Breast epithelium (tissue), 4 donors: ENCODE data around the gene XYLT1. TPM values are rescaled to one million over a fixed set of nuclear protein-coding genes. Genes with fewer than 3 reads are reported as not detected.

Experiments used
- DNase-seq, 2 donors: peaks; one replicate each; pipeline ENCODE4 v3.0.0-alpha.2; 2019; ENCODE audit warnings: low spot score in 2 of 2
- H3K27ac ChIP-seq, 2 donors: fragments of 200-600 bp; sonication (generic) in 1 of 2; one replicate each; pipeline ENCODE4 v1.5.1; 2016 to 2019; ENCODE audit warnings: mild to moderate bottlenecking in 1 of 2
- H3K27me3 ChIP-seq, 2 donors: fragments of 200-600 bp; sonication (generic) in 1 of 2; one replicate each; pipeline versions ENCODE4 v1.5.1 to v1.6.0; 2017 to 2019; ENCODE audit warnings: control low read depth in 1 of 2, mild to moderate bottlenecking in 1 of 2
- H3K36me3 ChIP-seq: fragments of 200-600 bp; one replicate; pipeline ENCODE4 v1.5.1; 2019
- H3K4me1 ChIP-seq, 2 donors: fragments of 200-600 bp; sonication (generic); one replicate each; pipeline ENCODE4 v1.5.1; 2016 to 2019; ENCODE audit warnings: control low read depth in 1 of 2
- H3K4me3 ChIP-seq, 3 donors: fragments of 200-600 bp; sonication (generic); 1 replicate in 2 of 3; 2 replicates in 1 of 3; pipeline ENCODE4 v1.5.1; 2016 to 2019; ENCODE audit warnings: mild to moderate bottlenecking in 3 of 3, moderate library complexity in 2 of 3
- H3K9me3 ChIP-seq, 2 donors: fragments of 200-600 bp; sonication (generic) in 1 of 2; one replicate each; pipeline ENCODE4 v1.5.1; 2016 to 2019; ENCODE audit warnings: control low read depth in 1 of 2
- POLR2A ChIP-seq: fragments of 450-650 bp; IDR thresholded peaks from one replicate; pipeline ENCODE4 v1.6.1; 2016; ENCODE audit warnings: antibody characterized with exemption, mild to moderate bottlenecking, moderate library complexity
- POLR2AphosphoS5 ChIP-seq, 3 donors: sonication (generic); formaldehyde crosslinking; IDR thresholded peaks; one replicate each; pipeline ENCODE4 v1.6.1; 2017; ENCODE audit warnings: antibody characterized with exemption in 3 of 3
- intact Hi-C: fragments of 100-400 bp; cut with DNase I; formaldehyde crosslinking; loops from one replicate; pipeline ENCODE4 v1.15.1; 2023; ENCODE audit warnings: low total_unique reads
- total RNA-seq, 3 donors: library from RNA; depleted of rRNA; stranded (reverse); fragments of >200 nt; gene quantifications; one replicate each; pipeline ENCODE4 v1.1.0, GENCODE V29; 2016
- TF ChIP-seq, protein P1 (sequence below), 3 donors: fragments of 450-650 bp; IDR thresholded peaks; one replicate each; pipeline ENCODE4 v1.5.1; 2016 to 2017; ENCODE audit warnings: antibody characterized with exemption in 3 of 3, mild to moderate bottlenecking in 3 of 3, moderate library complexity in 3 of 3

The XYLT1 gene
- total RNA-seq, 3 donors from 2014 or later, result 11.9 to 32.8 (median 13.8) TPM

DNA sequence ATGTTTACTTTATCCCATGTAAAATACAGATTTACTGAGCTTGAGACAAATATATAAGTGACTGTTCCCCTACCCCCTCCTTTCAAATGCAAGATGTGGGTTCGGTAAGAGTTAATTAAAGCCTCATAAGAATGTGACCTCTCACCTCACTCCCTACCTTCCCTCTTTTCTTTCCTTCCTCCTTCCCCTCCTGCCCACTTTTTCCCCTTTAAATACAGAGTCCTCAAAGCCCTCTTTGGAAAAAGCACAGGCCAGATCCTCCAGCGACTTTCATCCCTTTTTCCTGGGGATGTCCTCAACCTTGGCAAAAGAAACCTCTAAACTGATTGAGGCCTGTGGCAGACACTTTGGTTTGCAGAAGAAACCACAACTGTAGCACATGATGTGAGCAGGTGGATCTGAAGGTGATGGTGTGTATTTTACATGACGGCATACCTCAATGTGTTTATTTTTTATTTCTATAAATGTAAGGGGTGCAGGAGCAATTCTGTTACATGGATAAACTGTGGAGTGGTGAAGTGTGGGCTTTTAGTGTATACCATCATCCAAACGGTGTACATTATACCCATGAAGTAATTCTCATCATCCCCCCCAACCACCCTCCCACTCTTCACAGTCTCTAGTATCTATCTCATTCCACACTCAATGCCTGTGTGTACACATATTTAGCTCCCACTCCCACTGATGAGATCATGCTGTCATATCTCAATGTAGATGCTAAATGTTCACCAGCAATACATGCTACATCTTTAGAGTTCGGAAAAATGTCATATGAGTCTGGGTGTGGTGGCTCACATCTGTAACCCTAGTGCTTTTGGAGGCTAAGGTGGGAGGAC lies 77.7 kb downstream of the XYLT1 start:
- intact Hi-C loops, result no loop called here
- no peak for DNase-seq
- Histone ChIP-seq H3K36me3 (no peaks in the 10 kb centered on the region), H3K27ac (no peak overlapping the region), H3K4me1 (peaks cover 0 to 10% of the 10 kb centered on the region in 2 donors), H3K4me3 (no peak overlapping the region), H3K27me3 (no peaks in the 10 kb centered on the region), H3K9me3 (no peaks in the 10 kb centered on the region)
- TF ChIP-seq, protein P1, sequence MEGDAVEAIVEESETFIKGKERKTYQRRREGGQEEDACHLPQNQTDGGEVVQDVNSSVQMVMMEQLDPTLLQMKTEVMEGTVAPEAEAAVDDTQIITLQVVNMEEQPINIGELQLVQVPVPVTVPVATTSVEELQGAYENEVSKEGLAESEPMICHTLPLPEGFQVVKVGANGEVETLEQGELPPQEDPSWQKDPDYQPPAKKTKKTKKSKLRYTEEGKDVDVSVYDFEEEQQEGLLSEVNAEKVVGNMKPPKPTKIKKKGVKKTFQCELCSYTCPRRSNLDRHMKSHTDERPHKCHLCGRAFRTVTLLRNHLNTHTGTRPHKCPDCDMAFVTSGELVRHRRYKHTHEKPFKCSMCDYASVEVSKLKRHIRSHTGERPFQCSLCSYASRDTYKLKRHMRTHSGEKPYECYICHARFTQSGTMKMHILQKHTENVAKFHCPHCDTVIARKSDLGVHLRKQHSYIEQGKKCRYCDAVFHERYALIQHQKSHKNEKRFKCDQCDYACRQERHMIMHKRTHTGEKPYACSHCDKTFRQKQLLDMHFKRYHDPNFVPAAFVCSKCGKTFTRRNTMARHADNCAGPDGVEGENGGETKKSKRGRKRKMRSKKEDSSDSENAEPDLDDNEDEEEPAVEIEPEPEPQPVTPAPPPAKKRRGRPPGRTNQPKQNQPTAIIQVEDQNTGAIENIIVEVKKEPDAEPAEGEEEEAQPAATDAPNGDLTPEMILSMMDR (IDR thresholded peaks at IDR 0.05), result no peak
- TF ChIP-seq POLR2AphosphoS5 (IDR thresholded peaks at IDR 0.05) (no peak), POLR2A (no peak)

DNA sequence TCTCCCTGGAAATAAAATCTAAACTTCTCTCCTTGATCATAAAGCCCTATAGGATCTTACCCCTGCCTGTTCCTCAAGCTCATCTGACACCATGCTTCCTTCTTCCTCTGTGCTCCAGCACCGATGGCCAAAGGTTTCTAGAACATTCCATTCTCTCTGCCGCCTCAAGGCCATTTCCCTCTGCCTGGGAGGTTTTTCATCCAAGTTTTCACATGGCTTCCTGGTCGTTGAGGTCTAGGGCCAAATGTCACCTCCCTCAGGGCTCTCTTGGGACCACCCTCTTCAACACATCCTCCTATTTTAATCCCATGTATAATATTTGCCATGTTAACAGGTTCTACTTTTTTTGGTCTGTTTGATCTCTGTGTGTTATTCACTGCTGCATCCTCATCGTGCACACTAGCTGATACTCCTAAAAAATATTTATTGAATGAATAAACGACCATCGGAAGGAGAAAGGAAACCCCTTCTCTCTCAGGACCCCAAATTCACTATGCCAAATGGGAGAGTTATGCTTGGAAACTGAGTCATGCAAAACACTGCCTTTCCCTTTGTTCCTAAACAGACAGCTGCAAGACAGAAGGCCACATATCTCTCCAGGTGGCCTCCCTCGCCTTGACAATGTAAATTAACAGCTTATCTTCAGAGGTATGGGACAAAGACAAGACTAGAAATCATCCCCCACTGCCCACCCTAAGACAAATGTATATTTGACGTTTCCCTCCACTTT lies 78.5 kb downstream of the XYLT1 start:
- Histone ChIP-seq H3K4me3 (no peak overlapping the region), H3K4me1 (peaks cover 0 to 10% of the 10 kb centered on the region in 2 donors), H3K27ac (no peak overlapping the region)

DNA sequence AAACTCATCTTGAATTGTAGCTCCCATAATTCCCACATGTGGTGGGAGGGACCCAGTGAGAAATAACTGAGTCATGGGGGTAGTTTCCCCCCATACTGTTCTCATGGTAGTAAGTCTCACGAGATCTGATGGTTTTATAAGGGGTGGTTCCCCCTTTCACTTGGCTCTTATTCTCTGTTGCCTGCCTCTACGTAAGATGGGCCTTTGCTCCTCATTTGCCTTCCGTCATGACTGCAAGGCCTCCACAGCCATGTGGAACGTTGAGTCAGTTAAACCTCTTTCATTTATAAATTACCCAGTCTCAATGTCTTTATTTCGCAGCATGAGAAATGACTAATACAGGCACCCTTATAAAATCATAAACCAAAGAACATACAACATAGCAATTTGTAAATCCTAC lies 79.0 kb downstream of the XYLT1 start:
- H3K27me3 ChIP-seq, result no peaks in the 10 kb centered on the region
- no peak overlapping the region for H3K4me3 ChIP-seq
- H3K36me3 ChIP-seq, result no peaks in the 10 kb centered on the region
- no peak overlapping the region for H3K27ac ChIP-seq
- no peak for DNase-seq
- intact Hi-C loops, result no loop called here
- peaks cover 0 to 7% of the 10 kb centered on the region in 2 donors for H3K4me1 ChIP-seq
- no peaks in the 10 kb centered on the region for H3K9me3 ChIP-seq
- TF ChIP-seq, protein P1 (IDR thresholded peaks at IDR 0.05), result no peak
- no peak for TF ChIP-seq POLR2AphosphoS5 (IDR thresholded peaks at IDR 0.05)
- no peak for TF ChIP-seq POLR2A

More for the DNA sequence above, 78.5 kb downstream of the XYLT1 start:
- no peak for DNase-seq
- H3K9me3 ChIP-seq, result no peaks in the 10 kb centered on the region
- no peaks in the 10 kb centered on the region for H3K27me3 ChIP-seq
- intact Hi-C loops, result no loop called here
- H3K36me3 ChIP-seq, result no peaks in the 10 kb centered on the region
- TF ChIP-seq POLR2A, result no peak
- no peak for TF ChIP-seq POLR2AphosphoS5 (IDR thresholded peaks at IDR 0.05)
- TF ChIP-seq, protein P1 (IDR thresholded peaks at IDR 0.05), result no peak

DNA sequence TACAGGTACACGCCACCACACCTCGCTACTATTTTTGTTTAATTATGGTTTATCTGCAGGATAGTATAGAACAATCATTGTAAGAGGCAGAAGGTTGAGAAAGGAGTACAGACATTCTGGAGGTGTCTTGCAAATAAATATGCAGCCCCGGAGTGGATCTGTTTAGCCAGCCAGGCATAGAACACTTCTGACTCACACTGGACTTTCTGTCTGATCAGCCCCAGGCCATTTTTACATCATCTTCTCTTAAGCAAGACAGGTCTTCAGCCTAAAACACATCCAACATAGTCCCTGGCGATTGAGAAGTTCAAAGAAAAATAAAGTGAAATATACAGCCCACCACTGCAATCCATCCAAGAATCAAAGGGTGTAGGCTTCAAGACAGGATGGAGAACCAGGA lies 81.4 kb downstream of the XYLT1 start:
- H3K4me1 ChIP-seq, result no peaks in the 10 kb centered on the region
- no peaks in the 10 kb centered on the region for H3K36me3 ChIP-seq
- TF ChIP-seq, protein P1 (IDR thresholded peaks at IDR 0.05), result no peak
- TF ChIP-seq POLR2A (no peak), POLR2AphosphoS5 (IDR thresholded peaks at IDR 0.05) (no peak)
- no peak overlapping the region for H3K27ac ChIP-seq
- H3K27me3 ChIP-seq, result no peaks in the 10 kb centered on the region
- no peak for DNase-seq
- H3K4me3 ChIP-seq, result no peak overlapping the region
- intact Hi-C loops, result no loop called here
- no peaks in the 10 kb centered on the region for H3K9me3 ChIP-seq

DNA sequence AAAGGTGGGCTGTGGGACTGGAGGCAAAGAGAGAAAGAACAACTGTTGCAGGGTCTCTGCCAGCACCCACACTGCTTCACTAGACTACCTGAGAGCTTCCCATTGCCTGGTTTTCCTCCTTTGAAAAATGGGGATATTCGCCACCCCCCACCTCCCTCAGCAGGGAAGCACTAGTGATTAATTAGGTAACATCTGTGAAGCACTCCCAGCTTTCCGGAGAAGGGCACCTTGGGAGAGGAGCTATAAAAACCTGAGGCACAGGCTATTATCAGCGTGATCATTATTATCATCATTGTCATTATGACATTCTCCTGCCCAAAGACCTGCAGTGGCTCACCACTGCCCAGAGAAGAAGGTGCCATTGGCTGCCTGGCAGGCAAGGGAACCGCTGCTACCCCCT lies 83.5 kb downstream of the XYLT1 start:
- Histone ChIP-seq H3K4me3 (no peak overlapping the region), H3K9me3 (no peaks in the 10 kb centered on the region), H3K36me3 (no peaks in the 10 kb centered on the region), H3K27ac (no peak overlapping the region), H3K27me3 (no peaks in the 10 kb centered on the region), H3K4me1 (no peaks in the 10 kb centered on the region)
- intact Hi-C loops, result no loop called here
- TF ChIP-seq POLR2A, result no peak
- TF ChIP-seq, protein P1 (IDR thresholded peaks at IDR 0.05), result no peak
- TF ChIP-seq POLR2AphosphoS5 (IDR thresholded peaks at IDR 0.05), result no peak
- DNase-seq, result no peak
